HEK293T (cell line): ENCODE measurements around the gene TSPAN18.

Experiments
- FOXK2 ChIP-seq: fragments of 450-650 bp; IDR thresholded peaks from 2 replicates; pipeline ENCODE4 v1.6.1; 2016; ENCODE audit warnings: mild to moderate bottlenecking
- LEF1 ChIP-seq: fragments of 450-650 bp; IDR thresholded peaks from 2 replicates; pipeline ENCODE4 v1.6.1; 2017; ENCODE audit warnings: mild to moderate bottlenecking, borderline replicate concordance
- PKNOX1 ChIP-seq: fragments of 450-650 bp; IDR thresholded peaks from 2 replicates; pipeline ENCODE4 v1.6.1; 2016
- SP1 ChIP-seq: fragments of 450-650 bp; IDR thresholded peaks from 2 replicates; pipeline ENCODE4 v1.6.1; 2017

GRCh38 chr11:44763121-44763820 is 36.5 kb downstream of the TSPAN18 start:
- no peak for TF ChIP-seq PKNOX1
- no peak for TF ChIP-seq SP1
- TF ChIP-seq FOXK2 = no peak
- no peak for TF ChIP-seq LEF1
